ENCODE results near the gene LDLRAP1.

- no peak for TF ChIP-seq CTCF (conservative IDR thresholded peaks at IDR 0.05; ENCODE audit: low read length)
- no peak for TF ChIP-seq EZH2phosphoT487 (IDR thresholded peaks at IDR 0.05; ENCODE audit: borderline replicate concordance)
Observed at GRCh38 chr1:25526753-25527152, 16.7 kb upstream of the LDLRAP1 start.
